Esophagus squamous epithelium (tissue), 4 donors: Measurements from ENCODE around the gene SOX11.

Source experiments
- POLR2A ChIP-seq, 4 donors: fragments of 450-650 bp; IDR thresholded peaks; one replicate each; pipeline ENCODE4 v1.6.1; 2017; ENCODE audit warnings: antibody characterized with exemption in 4 of 4, mild to moderate bottlenecking in 4 of 4, moderate library complexity in 3 of 4
- TF ChIP-seq, protein P1 (sequence below), 6 experiments: fragments of 450-650 bp in 4 of 6; fragments of 200-600 bp in 2 of 6; sonication (generic) in 2 of 6; IDR thresholded peaks; one replicate each; pipeline ENCODE4 v1.5.1; 2016 to 2019; ENCODE audit warnings: antibody characterized with exemption in 6 of 6, mild to moderate bottlenecking in 4 of 6, moderate library complexity in 4 of 6

DNA sequence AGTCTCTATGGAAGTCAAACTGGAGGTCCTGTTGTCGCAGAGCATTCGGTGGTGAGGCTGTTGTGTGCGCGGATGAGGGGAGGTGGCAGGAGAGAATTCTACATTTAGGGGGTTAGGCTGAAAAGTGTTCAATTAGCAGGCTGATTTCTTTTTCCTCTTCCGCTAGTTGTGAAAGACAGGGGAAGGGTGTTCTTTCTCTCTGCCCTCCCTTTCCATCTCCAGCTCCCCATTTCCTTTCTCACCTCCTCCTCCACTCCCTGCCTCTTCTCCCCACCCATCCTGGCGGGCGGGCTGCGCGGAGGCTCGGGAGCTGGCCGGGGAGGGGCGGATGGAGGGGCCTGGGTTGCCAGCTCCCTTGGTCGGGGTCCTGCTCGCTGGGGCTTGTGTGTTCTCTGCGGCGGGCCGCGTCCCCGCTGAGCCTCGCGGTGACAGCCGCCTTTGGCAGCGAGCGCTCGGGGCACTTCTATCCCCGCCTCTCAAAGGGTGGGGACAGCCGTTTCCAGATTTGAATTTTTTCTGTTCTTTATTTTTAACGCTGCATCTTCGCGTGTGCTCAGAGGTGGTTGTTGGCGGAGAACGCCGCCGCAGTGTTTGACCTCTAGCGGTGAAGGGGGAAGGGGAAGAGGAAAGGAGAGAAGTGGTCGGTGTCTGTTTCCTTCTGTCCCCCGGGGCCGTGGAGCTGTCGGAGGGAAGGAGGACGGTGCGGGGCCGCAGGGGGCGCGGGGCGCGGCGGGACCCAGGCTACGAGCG is 3.6 kb downstream of the SOX11 start:
- no peak for TF ChIP-seq POLR2A (IDR thresholded peaks at IDR 0.05)
- TF ChIP-seq, protein P1, sequence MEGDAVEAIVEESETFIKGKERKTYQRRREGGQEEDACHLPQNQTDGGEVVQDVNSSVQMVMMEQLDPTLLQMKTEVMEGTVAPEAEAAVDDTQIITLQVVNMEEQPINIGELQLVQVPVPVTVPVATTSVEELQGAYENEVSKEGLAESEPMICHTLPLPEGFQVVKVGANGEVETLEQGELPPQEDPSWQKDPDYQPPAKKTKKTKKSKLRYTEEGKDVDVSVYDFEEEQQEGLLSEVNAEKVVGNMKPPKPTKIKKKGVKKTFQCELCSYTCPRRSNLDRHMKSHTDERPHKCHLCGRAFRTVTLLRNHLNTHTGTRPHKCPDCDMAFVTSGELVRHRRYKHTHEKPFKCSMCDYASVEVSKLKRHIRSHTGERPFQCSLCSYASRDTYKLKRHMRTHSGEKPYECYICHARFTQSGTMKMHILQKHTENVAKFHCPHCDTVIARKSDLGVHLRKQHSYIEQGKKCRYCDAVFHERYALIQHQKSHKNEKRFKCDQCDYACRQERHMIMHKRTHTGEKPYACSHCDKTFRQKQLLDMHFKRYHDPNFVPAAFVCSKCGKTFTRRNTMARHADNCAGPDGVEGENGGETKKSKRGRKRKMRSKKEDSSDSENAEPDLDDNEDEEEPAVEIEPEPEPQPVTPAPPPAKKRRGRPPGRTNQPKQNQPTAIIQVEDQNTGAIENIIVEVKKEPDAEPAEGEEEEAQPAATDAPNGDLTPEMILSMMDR (IDR thresholded peaks at IDR 0.05), result no peak
